Liver (tissue), 9 donors: Measurements from ENCODE around the gene ACTR1A. TPM values are rescaled to one million over a fixed set of nuclear protein-coding genes. Genes with fewer than 3 reads are reported as not detected.

Experiments
- DNase-seq: peaks from one replicate; pipeline ENCODE4 v3.0.0-alpha.2; 2017; ENCODE audit warnings: low spot score
- H3K27ac ChIP-seq, 2 donors: one replicate each; pipeline ENCODE4 v1.7.0; 2013; ENCODE audit warnings: inconsistent platforms in 2 of 2, low read length in 2 of 2, control low read depth in 1 of 2, low read depth in 1 of 2, mild to moderate bottlenecking in 1 of 2
- H3K27me3 ChIP-seq, 4 donors: one replicate each; pipeline versions ENCODE4 v1.6.1 to v1.7.0; 2013; ENCODE audit warnings: low read length in 3 of 4, inconsistent platforms in 1 of 4, mild to moderate bottlenecking in 1 of 4, moderate library complexity in 1 of 4; ENCODE audit not compliant: control insufficient read depth in 4 of 4, insufficient read depth in 4 of 4
- H3K36me3 ChIP-seq, 4 donors: one replicate each; pipeline versions ENCODE4 v1.6.1 to v1.7.0; 2013; ENCODE audit warnings: low read length in 3 of 4, mild to moderate bottlenecking in 3 of 4, low read depth in 1 of 4, moderate library complexity in 1 of 4; ENCODE audit not compliant: control insufficient read depth in 4 of 4, insufficient read depth in 3 of 4
- H3K4me1 ChIP-seq, 4 donors: one replicate each; pipeline versions ENCODE4 v1.6.1 to v1.7.0; 2013; ENCODE audit warnings: low read length in 3 of 4, mild to moderate bottlenecking in 3 of 4, moderate library complexity in 1 of 4; ENCODE audit not compliant: control insufficient read depth in 4 of 4, insufficient read depth in 4 of 4
- H3K4me3 ChIP-seq, 3 donors: one replicate each; pipeline versions ENCODE4 v1.6.1 to v1.7.0; 2013; ENCODE audit warnings: low read length in 3 of 3, control low read depth in 1 of 3, low read depth in 1 of 3, mild to moderate bottlenecking in 1 of 3
- H3K9ac ChIP-seq, 2 donors: one replicate each; pipeline ENCODE4 v1.7.0; 2013; ENCODE audit warnings: low read length in 2 of 2, mild to moderate bottlenecking in 2 of 2, moderate library complexity in 2 of 2, control low read depth in 1 of 2, low read depth in 1 of 2
- H3K9me3 ChIP-seq, 4 donors: one replicate each; pipeline versions ENCODE4 v1.6.1 to v1.7.0; 2013; ENCODE audit warnings: low read length in 3 of 4; ENCODE audit not compliant: control insufficient read depth in 4 of 4
- ATF3 ChIP-seq: IDR thresholded peaks from 2 replicates; pipeline ENCODE4 v1.6.1; 2016; ENCODE audit warnings: antibody characterized with exemption
- CTCF ChIP-seq: fragments of 150-350 bp; IDR thresholded peaks from 2 replicates; pipeline ENCODE4 v1.5.1; 2017; ENCODE audit warnings: improper control_type of control experiment, low read depth, low read length; ENCODE audit not compliant: missing input control
- EGR1 ChIP-seq, 2 donors: IDR thresholded peaks; 2 replicates each; pipeline ENCODE4 v1.6.1; 2016 to 2018; ENCODE audit warnings: antibody characterized with exemption in 2 of 2, low read depth in 2 of 2
- FOXA1 ChIP-seq: IDR thresholded peaks from 2 replicates; pipeline ENCODE4 v1.6.1; 2016; ENCODE audit warnings: antibody characterized with exemption
- FOXA2 ChIP-seq: IDR thresholded peaks from 2 replicates; pipeline ENCODE4 v1.6.1; 2016; ENCODE audit warnings: antibody characterized with exemption
- GABPA ChIP-seq, 2 donors: IDR thresholded peaks in 1 of 2; conservative IDR thresholded peaks in 1 of 2; 2 replicates each; pipeline ENCODE4 v1.6.1; 2016; ENCODE audit warnings: antibody characterized with exemption in 2 of 2, mild to moderate bottlenecking in 1 of 2, moderate library complexity in 1 of 2
- HNF4A ChIP-seq, 2 donors: conservative IDR thresholded peaks; 2 replicates each; pipeline ENCODE4 v1.6.1; 2016; ENCODE audit warnings: antibody characterized with exemption in 2 of 2, mild to moderate bottlenecking in 2 of 2
- HNF4G ChIP-seq: IDR thresholded peaks from 2 replicates; pipeline ENCODE4 v1.6.1; 2016; ENCODE audit warnings: antibody characterized with exemption
- JUND ChIP-seq, 2 donors: IDR thresholded peaks; 2 replicates each; pipeline ENCODE4 v1.6.1; 2016; ENCODE audit warnings: antibody characterized with exemption in 2 of 2
- MAX ChIP-seq: IDR thresholded peaks from 2 replicates; pipeline ENCODE4 v1.6.1; 2016; ENCODE audit warnings: antibody characterized with exemption
- NR2F2 ChIP-seq: IDR thresholded peaks from 2 replicates; pipeline ENCODE4 v1.6.1; 2016; ENCODE audit warnings: antibody characterized with exemption
- REST ChIP-seq: IDR thresholded peaks from 2 replicates; pipeline ENCODE4 v1.6.1; 2016; ENCODE audit warnings: antibody characterized with exemption, mild to moderate bottlenecking
- RXRA ChIP-seq, 2 donors: IDR thresholded peaks; 2 replicates each; pipeline ENCODE4 v1.6.1; 2017 to 2018; ENCODE audit warnings: antibody characterized with exemption in 2 of 2, mild to moderate bottlenecking in 1 of 2
- SP1 ChIP-seq: IDR thresholded peaks from 2 replicates; pipeline ENCODE4 v1.6.1; 2018; ENCODE audit warnings: antibody characterized with exemption, mild to moderate bottlenecking
- TAF1 ChIP-seq: conservative IDR thresholded peaks from 2 replicates; pipeline ENCODE4 v1.6.1; 2016; ENCODE audit warnings: antibody characterized with exemption, mild to moderate bottlenecking
- YY1 ChIP-seq: IDR thresholded peaks from 2 replicates; pipeline ENCODE4 v1.6.1; 2016; ENCODE audit warnings: antibody characterized with exemption, mild to moderate bottlenecking
- ZBTB33 ChIP-seq: IDR thresholded peaks from 2 replicates; pipeline ENCODE4 v1.6.1; 2016; ENCODE audit warnings: antibody characterized with exemption
- WGBS: extraction: QIAGEN DNeasy Blood & Tissue Kit; methylation state at CpG from one replicate; pipeline ENCODE4 v1.1.7; 2013; 5-methylcytosine and 5-hydroxymethylcytosine counted together
- polyA plus RNA-seq, 2 donors: library from polyadenylated mRNA; stranded (reverse) in 1 of 2; unstranded in 1 of 2; fragments of 200-250 nt in 1 of 2; fragments of >200 nt in 1 of 2; fragmentation: Nextera tagmentation in 1 of 2; extraction: Ambion mirVana in 1 of 2; gene quantifications; one replicate each; pipeline versions ENCODE4 v1.2.1 to v1.2.3, GENCODE V29; 2013 to 2015
- total RNA-seq, 2 donors: library from RNA; depleted of rRNA; stranded (reverse); fragments of >200 nt; gene quantifications; one replicate each; pipeline ENCODE4 v1.2.3, GENCODE V29; 2014
- donor health status: healthy.
- donor health status: healthy.
- donor health status: healthy.
- donor health status: healthy.
- donor health status: healthy.

Gene ACTR1A
- total and polyA plus RNA-seq, 4 donors, result 24.5 to 51.9 (median 35.3) TPM

- WGBS, result 94% methylated on average over 1 of the region's 1 CpG
- H3K9ac ChIP-seq, result no peak overlapping the region
- H3K9me3 ChIP-seq, result no peaks in the 10 kb centered on the region
- H3K27ac ChIP-seq, result no peak overlapping the region
- peaks cover 0 to 23% (median 18%) of the 10 kb centered on the region in 4 donors for H3K4me1 ChIP-seq
- DNase-seq, result no peak
- H3K27me3 ChIP-seq, result no peaks in the 10 kb centered on the region
- no peaks in the 10 kb centered on the region for H3K36me3 ChIP-seq
- TF ChIP-seq YY1, result no peak
- no peak overlapping the region for H3K4me3 ChIP-seq
These were observed 64.1 kb downstream of the ACTR1A start for GRCh38 chr10:102438374-102438773.

- Histone ChIP-seq H3K27me3 (no peaks in the 10 kb centered on the region), H3K4me1 (peaks cover 0 to 25% (median 19%) of the 10 kb centered on the region in 4 donors), H3K4me3 (peak overlapping the region in 2 of 3 donors; percentile 14 to 52), H3K9ac (no peak overlapping the region), H3K27ac (no peak overlapping the region), H3K9me3 (no peaks in the 10 kb centered on the region), H3K36me3 (no peaks in the 10 kb centered on the region)
- DNase-seq, result no peak
- no peak for TF ChIP-seq ATF3
- no peak for TF ChIP-seq TAF1
- TF ChIP-seq HNF4G, result no peak
- no peak for TF ChIP-seq EGR1 (IDR thresholded peaks at IDR 0.05; ENCODE audit: low read depth in 2 of 2)
- no peak for TF ChIP-seq MAX
- TF ChIP-seq ZBTB33, result no peak
- TF ChIP-seq NR2F2, result no peak
- WGBS, result 97% methylated on average over 3 of the region's 3 CpGs
These were observed 65.0 kb downstream of the ACTR1A start for GRCh38 chr10:102437515-102437914.

- 38% methylated on average over 6 of the region's 6 CpGs for WGBS
- peak overlapping the region; percentile 14 to 15 for H3K27ac ChIP-seq
- H3K36me3 ChIP-seq, result no peaks in the 10 kb centered on the region
- H3K27me3 ChIP-seq, result no peaks in the 10 kb centered on the region
- peak overlapping the region in 1 of 2 donors; percentile 69 for H3K9ac ChIP-seq
- peak overlapping the region; percentile 53 to 95 (median 70) for H3K4me3 ChIP-seq
- peaks cover 0 to 34% (median 27%) of the 10 kb centered on the region in 4 donors for H3K4me1 ChIP-seq
- no peaks in the 10 kb centered on the region for H3K9me3 ChIP-seq
- no peak for DNase-seq
- TF ChIP-seq FOXA2, result peak; percentile 55
- peak; percentile 90 to 94 for TF ChIP-seq HNF4A (conservative IDR thresholded peaks at IDR 0.05)
- TF ChIP-seq REST, result peak; percentile 58
- no peak for TF ChIP-seq ZBTB33
- peak; percentile 57 to 61 for TF ChIP-seq RXRA (IDR thresholded peaks at IDR 0.05)
- no peak for TF ChIP-seq EGR1 (IDR thresholded peaks at IDR 0.05; ENCODE audit: low read depth in 2 of 2)
- TF ChIP-seq MAX, result peak; percentile 62
- TF ChIP-seq YY1, result peak; percentile 75
- peak; percentile 89 for TF ChIP-seq SP1
- peak in 1 of 2 donors; percentile 22 for TF ChIP-seq JUND (IDR thresholded peaks at IDR 0.05)
- TF ChIP-seq CTCF, result no peak
- no peak for TF ChIP-seq ATF3
- TF ChIP-seq GABPA (IDR thresholded peaks at IDR 0.05 in 1 of 2, conservative IDR thresholded peaks at IDR 0.05 in 1 of 2), result no peak
- TF ChIP-seq FOXA1, result peak; percentile 40
These were observed 66.2 kb downstream of the ACTR1A start for GRCh38 chr10:102436312-102436711.
